CD4-positive, alpha-beta T cell (primary cell): ENCODE data around the gene FAM53A. TPM values are rescaled to one million over a fixed set of nuclear protein-coding genes. Genes with fewer than 3 reads are reported as not detected.

ENCODE experiments used
- ATAC-seq: fragments of 200-7000 bp; cut with Tn5 transposase; one replicate; pipeline ENCODE4 v1.10.0; 2022; ENCODE audit warnings: mild to moderate bottlenecking; ENCODE audit not compliant: poor library complexity
- CTCF ChIA-PET: fragments of 350-600 bp; sonication (Branson Sonifier 250); formaldehyde crosslinking; loops from one replicate; lab custom pipeline; 2021; ENCODE audit warnings: antibody characterized with exemption, inconsistent platforms; lab: Charles Lee
- POLR2A ChIA-PET: fragments of 350-600 bp; sonication (Branson Sonifier 250); formaldehyde crosslinking; loops from one replicate; lab custom pipeline; 2021; ENCODE audit warnings: antibody characterized with exemption, inconsistent platforms; lab: Charles Lee
- DNase-seq, 14 experiments: peaks; one replicate each; pipeline ENCODE4 v3.0.0-alpha.2; 2013 to 2020; ENCODE audit warnings: mixed read lengths in 2 of 14
- H3K27ac ChIP-seq, 2 donors: one replicate each; pipeline versions ENCODE4 v1.5.1 to v1.7.0; 2013; ENCODE audit warnings: low read length in 2 of 2, low read depth in 1 of 2, mild to moderate bottlenecking in 1 of 2
- H3K27me3 ChIP-seq, 2 experiments: 1 replicate in 1 of 2; 2 replicates in 1 of 2; pipeline versions ENCODE4 v1.6.1 to v1.7.0; 2013; ENCODE audit warnings: low read length in 2 of 2, control low read depth in 1 of 2, mild to moderate bottlenecking in 1 of 2, moderate library complexity in 1 of 2; ENCODE audit not compliant: insufficient read depth in 2 of 2, control insufficient read depth in 1 of 2
- H3K36me3 ChIP-seq: one replicate; pipeline ENCODE4 v1.6.1; 2013; ENCODE audit warnings: low read length, control low read depth; ENCODE audit not compliant: insufficient read depth
- H3K4me1 ChIP-seq: one replicate; pipeline ENCODE4 v1.6.1; 2013; ENCODE audit warnings: low read length, control low read depth; ENCODE audit not compliant: insufficient read depth
- H3K4me3 ChIP-seq: one replicate; pipeline ENCODE4 v1.5.1; 2013; ENCODE audit warnings: mild to moderate bottlenecking, low read length, moderate library complexity
- H3K9me3 ChIP-seq, 2 experiments: 1 replicate in 1 of 2; 2 replicates in 1 of 2; pipeline versions ENCODE4 v1.6.1 to v1.7.0; 2013; ENCODE audit warnings: low read length in 2 of 2, mild to moderate bottlenecking in 2 of 2, control low read depth in 1 of 2, moderate library complexity in 1 of 2; ENCODE audit not compliant: control insufficient read depth in 1 of 2, insufficient read depth in 1 of 2
- H3K27ac Mint-ChIP-seq: one replicate; pipeline ENCODE4 v1.8.0; 2020; ENCODE audit warnings: mixed read lengths
- H3K27me3 Mint-ChIP-seq: one replicate; pipeline ENCODE4 v1.8.0; 2021; ENCODE audit warnings: mixed read lengths
- H3K36me3 Mint-ChIP-seq: one replicate; pipeline ENCODE4 v1.8.0; 2021; ENCODE audit warnings: low read depth, mixed read lengths
- H3K4me1 Mint-ChIP-seq: one replicate; pipeline ENCODE4 v1.8.0; 2021; ENCODE audit warnings: low read depth, mixed read lengths
- H3K4me3 Mint-ChIP-seq: one replicate; pipeline ENCODE4 v1.8.0; 2020; ENCODE audit warnings: mild to moderate bottlenecking, mixed read lengths
- H3K9me3 Mint-ChIP-seq: one replicate; pipeline ENCODE4 v1.8.0; 2020; ENCODE audit warnings: mixed read lengths
- CTCF ChIP-seq: fragments of 200-600 bp; IDR thresholded peaks from one replicate; pipeline ENCODE4 v1.8.0; 2022; ENCODE audit warnings: antibody characterized with exemption, mild to moderate bottlenecking
- intact Hi-C, 2 experiments: fragments of 100-400 bp; cut with DNase I in 1 of 2; cut with micrococcal nuclease in 1 of 2; formaldehyde crosslinking; loops; one replicate each; pipeline versions ENCODE4 v1.15.1 to v1.9.0; 2023 to 2025; cut with DNase I, micrococcal nuclease
- total RNA-seq, 174 experiments: library from RNA in 2 of 174; stranded (reverse) in 2 of 174; gene quantifications; one replicate each; pipeline ENCODE4 v1.2.3 and lab custom pipeline; 2021 to 2026

Gene FAM53A
- total RNA-seq, 2 experiments from 2014 or later, result 0.93 to 2.4 TPM

- H3K36me3 Mint-ChIP-seq, result no peaks in the 10 kb centered on the region
- no peaks in the 10 kb centered on the region for H3K27me3 Mint-ChIP-seq
- no peaks in the 10 kb centered on the region for H3K9me3 Mint-ChIP-seq
- ATAC-seq, result no peak
- no peak overlapping the region for H3K27ac Mint-ChIP-seq
- no peak for TF ChIP-seq CTCF
- H3K27me3 ChIP-seq, result no peaks in the 10 kb centered on the region
- H3K36me3 ChIP-seq, result no peaks in the 10 kb centered on the region
- intact Hi-C loops, result no loop called here
- no peak overlapping the region for H3K4me3 Mint-ChIP-seq
- CTCF ChIA-PET, result no interaction called here
- H3K4me1 ChIP-seq, result no peaks in the 10 kb centered on the region
- no peaks in the 10 kb centered on the region for H3K4me1 Mint-ChIP-seq
- no peak for DNase-seq
- H3K27ac ChIP-seq, result no peak overlapping the region
- H3K9me3 ChIP-seq, result peaks cover 2 to 20% of the 10 kb centered on the region in 2 experiments
- POLR2A ChIA-PET, result interaction anchor here (0.6 to 0.9 kb wide), 2 partner anchors 52 to 78 kb away, joined by 3 to 4 read pairs; no protein-coding TSS in a partner anchor
- H3K4me3 ChIP-seq, result no peak overlapping the region
Measured at GRCh38 chr4:1596393-1596792, 87.7 kb downstream of the FAM53A start.

DNA sequence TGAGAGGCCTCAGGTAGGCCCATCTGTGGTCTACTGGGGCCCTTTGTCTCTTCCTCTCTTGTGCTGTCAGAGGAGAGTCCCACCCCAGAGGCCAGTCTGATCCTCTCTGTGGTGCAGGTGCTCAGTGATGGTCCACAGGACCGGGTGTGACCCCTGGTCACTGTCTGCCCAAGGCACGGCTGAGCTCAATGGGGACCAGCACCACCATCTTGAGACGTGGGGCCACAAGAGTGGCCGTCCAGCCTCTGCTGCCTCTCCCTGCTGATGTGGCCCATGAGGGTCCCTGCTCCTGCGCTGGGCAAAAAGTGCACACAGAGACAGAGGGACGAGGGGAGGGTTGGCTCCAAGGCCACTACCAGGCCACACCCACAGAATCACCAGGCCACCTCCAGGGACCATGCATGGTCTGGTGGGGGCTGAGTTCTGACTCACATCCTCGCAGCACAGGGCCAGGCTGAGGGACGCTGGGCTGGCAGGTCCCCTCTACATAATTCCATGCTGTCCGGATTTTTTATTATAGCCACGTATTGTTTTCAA, 88.3 kb downstream of the FAM53A start:
- POLR2A ChIA-PET, result no interaction called here
- CTCF ChIA-PET, result no interaction called here

GRCh38 chr4:1594871-1595788, 89.0 kb downstream of the FAM53A start:
- Histone ChIP-seq H3K27ac (no peak overlapping the region), H3K4me1 (no peaks in the 10 kb centered on the region), H3K27me3 (peaks cover 0 to 4% of the 10 kb centered on the region in 2 experiments), H3K9me3 (peaks cover 7 to 25% of the 10 kb centered on the region in 2 experiments), H3K4me3 (no peak overlapping the region), H3K36me3 (no peaks in the 10 kb centered on the region)
- no peak for TF ChIP-seq CTCF
- H3K4me1 Mint-ChIP-seq, result no peaks in the 10 kb centered on the region
- ATAC-seq, result no peak
- intact Hi-C loops, result no loop called here
- no peaks in the 10 kb centered on the region for H3K36me3 Mint-ChIP-seq
- peaks cover 3% of the 10 kb centered on the region for H3K9me3 Mint-ChIP-seq
- no peak overlapping the region for H3K4me3 Mint-ChIP-seq
- CTCF ChIA-PET, result no interaction called here
- no peak for DNase-seq
- H3K27me3 Mint-ChIP-seq, result no peaks in the 10 kb centered on the region
- H3K27ac Mint-ChIP-seq, result no peak overlapping the region
- POLR2A ChIA-PET, result no interaction called here

More for the DNA sequence above, 88.3 kb downstream of the FAM53A start:
- Histone ChIP-seq H3K4me3 (no peak overlapping the region), H3K27ac (no peak overlapping the region), H3K36me3 (no peaks in the 10 kb centered on the region), H3K9me3 (peaks cover 7 to 25% of the 10 kb centered on the region in 2 experiments), H3K4me1 (no peaks in the 10 kb centered on the region), H3K27me3 (no peaks in the 10 kb centered on the region)
- Mint-ChIP-seq H3K27me3 (no peaks in the 10 kb centered on the region), H3K27ac (no peak overlapping the region), H3K4me1 (no peaks in the 10 kb centered on the region), H3K9me3 (peaks cover 3% of the 10 kb centered on the region), H3K36me3 (no peaks in the 10 kb centered on the region), H3K4me3 (no peak overlapping the region)
- intact Hi-C loops, result no loop called here
- ATAC-seq (no peak), DNase-seq (no peak)
- TF ChIP-seq CTCF, result no peak
